Body of pancreas (tissue), 4 donors: ENCODE measurements around the gene ERI3. TPM values are rescaled to one million over a fixed set of nuclear protein-coding genes. Genes with fewer than 3 reads are reported as not detected.
A peak's percentile ranks its signal among the peaks of the same experiment; 100 is the strongest.

Experiments used
- ATAC-seq: fragments of 150-250 bp; one replicate; pipeline ENCODE4 v1.9.1; 2016
- DNase-seq, 4 donors: peaks; one replicate each; pipeline ENCODE4 v3.0.0-alpha.2; 2019
- H3K27ac ChIP-seq, 4 donors: fragments of 200-600 bp; sonication (generic); 1 replicate in 3 of 4; 2 replicates in 1 of 4; pipeline versions ENCODE4 v1.5.1 to v1.6.1; 2016 to 2019; ENCODE audit warnings: mild to moderate bottlenecking in 1 of 4, mixed read lengths in 1 of 4, moderate library complexity in 1 of 4
- H3K27me3 ChIP-seq, 2 donors: fragments of 200-600 bp; sonication (generic); one replicate each; pipeline ENCODE4 v1.6.0; 2016; ENCODE audit warnings: mild to moderate bottlenecking in 1 of 2
- H3K36me3 ChIP-seq, 2 donors: fragments of 200-600 bp; sonication (generic); replicated peaks in 1 of 2; 2 replicates each; pipeline ENCODE4 v1.5.1; 2016; ENCODE audit warnings: low read depth in 2 of 2; ENCODE audit not compliant: insufficient read depth in 1 of 2
- H3K4me1 ChIP-seq: fragments of 200-600 bp; sonication (generic); one replicate; pipeline ENCODE4 v1.6.0; 2016
- H3K4me3 ChIP-seq, 2 donors: fragments of 200-600 bp; sonication (generic); 1 replicate in 1 of 2; 2 replicates in 1 of 2; pipeline ENCODE4 v1.5.1; 2016 to 2019
- H3K9me3 ChIP-seq, 3 donors: fragments of 200-600 bp; sonication (generic); 1 replicate in 2 of 3; 2 replicates in 1 of 3; pipeline ENCODE4 v1.5.1; 2016
- POLR2A ChIP-seq, 3 donors: fragments of 450-650 bp; IDR thresholded peaks; one replicate each; pipeline ENCODE4 v1.6.1; 2016; ENCODE audit warnings: antibody characterized with exemption in 3 of 3, mild to moderate bottlenecking in 2 of 3
- WGBS, 2 donors: methylation state at CpG; one replicate each; pipeline ENCODE4 v1.1.5; 2017; 5-methylcytosine and 5-hydroxymethylcytosine counted together
- intact Hi-C: fragments of 100-400 bp; cut with DNase I; formaldehyde crosslinking; loops from one replicate; pipeline ENCODE4 v1.15.1; 2023
- total RNA-seq, 2 donors: library from RNA; depleted of rRNA; stranded (reverse); fragments of >200 nt; gene quantifications; one replicate each; pipeline ENCODE4 v1.1.0, GENCODE V29; 2016
- TF ChIP-seq, protein P1 (sequence below), 7 experiments: fragments of 450-650 bp in 4 of 7; fragments of 200-600 bp in 3 of 7; sonication (generic) in 3 of 7; IDR thresholded peaks; one replicate each; pipeline ENCODE4 v1.5.1; 2016 to 2019; ENCODE audit warnings: antibody characterized with exemption in 7 of 7

The ERI3 gene
- total RNA-seq, 2 donors from 2014 or later: 17.4 to 59.7 TPM

DNA sequence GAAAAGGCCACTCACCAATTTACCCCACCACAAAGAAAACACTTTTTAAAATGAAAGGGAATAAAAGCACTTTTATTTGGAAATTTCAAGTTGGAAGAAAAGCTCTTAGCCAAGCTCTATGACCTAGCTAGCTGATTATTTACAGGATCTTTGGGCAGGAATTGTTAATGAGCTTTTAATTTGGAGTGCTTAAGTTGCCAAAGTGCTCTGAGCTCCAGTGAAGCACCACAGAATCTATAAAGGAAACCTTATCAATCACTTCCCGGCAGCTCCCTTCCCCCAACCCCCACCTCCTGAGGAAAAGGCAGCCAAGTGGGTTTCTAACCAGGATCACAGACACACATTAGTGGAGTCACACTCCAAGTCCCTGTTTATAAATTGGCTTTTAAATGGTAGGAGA lies 1.5 kb downstream of the ERI3 start:
- peak overlapping the region in 2 of 4 donors; percentile 29 to 82 for H3K27ac ChIP-seq
- DNase-seq (no peak), ATAC-seq (no peak)
- H3K9me3 ChIP-seq: no peaks in the 10 kb centered on the region
- no peaks in the 10 kb centered on the region for H3K36me3 ChIP-seq
- WGBS, 2 donors: 21 to 25% methylated on average over 1 of the region's 1 CpG
- no peak overlapping the region for H3K4me3 ChIP-seq
- no peak for TF ChIP-seq POLR2A (IDR thresholded peaks at IDR 0.05)
- TF ChIP-seq, protein P1, sequence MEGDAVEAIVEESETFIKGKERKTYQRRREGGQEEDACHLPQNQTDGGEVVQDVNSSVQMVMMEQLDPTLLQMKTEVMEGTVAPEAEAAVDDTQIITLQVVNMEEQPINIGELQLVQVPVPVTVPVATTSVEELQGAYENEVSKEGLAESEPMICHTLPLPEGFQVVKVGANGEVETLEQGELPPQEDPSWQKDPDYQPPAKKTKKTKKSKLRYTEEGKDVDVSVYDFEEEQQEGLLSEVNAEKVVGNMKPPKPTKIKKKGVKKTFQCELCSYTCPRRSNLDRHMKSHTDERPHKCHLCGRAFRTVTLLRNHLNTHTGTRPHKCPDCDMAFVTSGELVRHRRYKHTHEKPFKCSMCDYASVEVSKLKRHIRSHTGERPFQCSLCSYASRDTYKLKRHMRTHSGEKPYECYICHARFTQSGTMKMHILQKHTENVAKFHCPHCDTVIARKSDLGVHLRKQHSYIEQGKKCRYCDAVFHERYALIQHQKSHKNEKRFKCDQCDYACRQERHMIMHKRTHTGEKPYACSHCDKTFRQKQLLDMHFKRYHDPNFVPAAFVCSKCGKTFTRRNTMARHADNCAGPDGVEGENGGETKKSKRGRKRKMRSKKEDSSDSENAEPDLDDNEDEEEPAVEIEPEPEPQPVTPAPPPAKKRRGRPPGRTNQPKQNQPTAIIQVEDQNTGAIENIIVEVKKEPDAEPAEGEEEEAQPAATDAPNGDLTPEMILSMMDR (IDR thresholded peaks at IDR 0.05): no peak
- no peaks in the 10 kb centered on the region for H3K27me3 ChIP-seq
- intact Hi-C loops: no loop called here
- H3K4me1 ChIP-seq: peaks cover 27% of the 10 kb centered on the region

DNA sequence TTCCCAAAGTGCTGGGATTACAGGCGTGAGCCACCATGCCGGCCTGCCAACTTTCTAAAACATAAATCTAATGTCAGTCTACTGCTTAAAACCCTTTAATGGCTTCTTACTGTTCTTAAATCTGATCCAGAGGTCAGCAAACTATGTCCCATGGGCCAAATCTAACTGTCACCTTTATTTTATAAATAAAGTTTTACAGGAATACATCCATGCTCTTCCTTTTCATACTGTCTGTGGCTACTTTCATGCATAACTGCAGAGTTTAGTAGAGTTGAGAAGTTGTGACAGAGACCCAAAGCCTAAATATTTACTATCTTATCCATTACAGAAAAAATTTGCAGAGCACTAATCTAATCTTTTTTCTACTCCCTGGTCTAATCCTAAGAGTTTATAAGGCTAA lies 3.8 kb downstream of the ERI3 start:
- 89 to 97% methylated on average over 2 of the region's 2 CpGs for WGBS, 2 donors
- Histone ChIP-seq H3K4me3 (no peak overlapping the region), H3K4me1 (peaks cover 29% of the 10 kb centered on the region), H3K27me3 (no peaks in the 10 kb centered on the region), H3K36me3 (no peaks in the 10 kb centered on the region), H3K27ac (no peak overlapping the region), H3K9me3 (no peaks in the 10 kb centered on the region)
- no peak for DNase-seq
- no peak for ATAC-seq
- TF ChIP-seq, protein P1 (IDR thresholded peaks at IDR 0.05): no peak
- no peak for TF ChIP-seq POLR2A (IDR thresholded peaks at IDR 0.05)
- intact Hi-C loops: no loop called here

DNA sequence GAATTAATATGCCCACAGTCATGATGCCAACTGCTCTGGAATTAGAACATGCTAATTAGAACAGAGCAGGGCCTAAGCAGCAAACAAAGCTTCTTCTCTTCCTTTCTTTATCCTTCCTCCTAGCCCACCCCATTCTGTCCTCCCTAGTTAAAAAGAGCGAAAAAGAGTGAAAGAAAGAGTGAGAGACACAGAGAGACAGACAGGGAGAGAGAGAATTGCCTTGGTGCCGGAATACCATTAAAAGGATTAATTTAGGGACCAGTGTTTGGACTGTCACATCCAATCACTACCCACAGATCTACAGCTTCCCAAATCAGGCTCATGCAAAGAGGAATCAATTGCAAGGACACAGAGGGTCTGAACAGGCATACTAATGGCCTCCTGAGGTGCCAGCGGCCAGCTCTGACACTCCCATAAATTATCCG lies 7.0 kb downstream of the ERI3 start:
- ATAC-seq: no peak
- H3K4me3 ChIP-seq: no peak overlapping the region

DNA sequence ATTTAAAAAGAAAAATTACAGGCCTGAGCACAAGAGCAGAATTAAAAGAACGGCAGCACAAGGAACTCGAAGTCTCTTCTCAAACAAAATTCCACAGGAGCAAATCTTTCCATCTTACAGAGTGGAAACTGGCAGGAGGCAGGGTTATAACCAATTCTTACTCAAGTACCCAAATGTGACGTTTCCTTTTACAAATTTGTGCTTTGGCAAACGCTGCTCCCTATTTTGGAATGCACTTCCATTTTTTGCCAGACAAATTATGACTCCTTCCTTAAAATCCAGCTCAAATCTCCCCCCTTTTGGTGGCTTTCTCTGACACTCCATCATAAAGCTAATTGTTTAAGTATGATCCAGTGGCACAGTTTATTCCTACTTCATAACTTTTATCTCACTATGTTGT lies 7.8 kb downstream of the ERI3 start:
- ATAC-seq (no peak), DNase-seq (no peak)
- 66% methylated on average over 4 of the region's 4 CpGs for WGBS, 2 donors
- no peak for TF ChIP-seq POLR2A (IDR thresholded peaks at IDR 0.05)
- TF ChIP-seq, protein P1 (IDR thresholded peaks at IDR 0.05): no peak
- no peaks in the 10 kb centered on the region for H3K27me3 ChIP-seq
- H3K4me3 ChIP-seq: no peak overlapping the region
- peaks cover 14% of the 10 kb centered on the region for H3K4me1 ChIP-seq
- no peaks in the 10 kb centered on the region for H3K9me3 ChIP-seq
- H3K36me3 ChIP-seq: no peaks in the 10 kb centered on the region
- H3K27ac ChIP-seq: no peak overlapping the region
- intact Hi-C loops: no loop called here

More for the DNA sequence above, 7.0 kb downstream of the ERI3 start:
- TF ChIP-seq, protein P1 (IDR thresholded peaks at IDR 0.05): no peak
- TF ChIP-seq POLR2A (IDR thresholded peaks at IDR 0.05): no peak
- peaks cover 20% of the 10 kb centered on the region for H3K4me1 ChIP-seq
- H3K27me3 ChIP-seq: no peaks in the 10 kb centered on the region
- no peaks in the 10 kb centered on the region for H3K9me3 ChIP-seq
- 91 to 94% methylated on average over 4 of the region's 4 CpGs for WGBS, 2 donors
- intact Hi-C loops: no loop called here
- no peak for DNase-seq
- H3K36me3 ChIP-seq: no peaks in the 10 kb centered on the region
- H3K27ac ChIP-seq: no peak overlapping the region

DNA sequence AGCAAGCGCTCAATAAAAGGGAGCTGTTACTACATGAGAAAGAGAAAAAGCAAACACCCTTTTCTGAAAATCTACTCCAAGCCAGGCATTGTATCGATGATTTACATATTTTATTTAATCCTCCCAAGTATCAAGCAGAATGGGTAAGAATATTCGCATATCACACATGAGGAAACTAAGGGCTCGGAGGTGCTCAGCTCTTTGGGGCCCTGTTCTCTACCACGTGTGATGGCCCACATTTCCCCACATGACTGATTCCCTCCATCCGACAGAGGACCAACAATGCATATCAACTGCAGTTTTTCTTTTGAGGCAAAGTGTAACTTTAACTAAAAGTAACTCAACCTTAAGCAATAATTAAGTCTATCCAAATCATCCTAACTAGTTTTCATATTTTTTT lies 8.2 kb downstream of the ERI3 start:
- no peak for ATAC-seq
- Histone ChIP-seq H3K9me3 (no peaks in the 10 kb centered on the region), H3K4me3 (no peak overlapping the region), H3K4me1 (peaks cover 14% of the 10 kb centered on the region), H3K27ac (no peak overlapping the region), H3K36me3 (no peaks in the 10 kb centered on the region), H3K27me3 (no peaks in the 10 kb centered on the region)
- TF ChIP-seq, protein P1 (IDR thresholded peaks at IDR 0.05): no peak
- TF ChIP-seq POLR2A (IDR thresholded peaks at IDR 0.05): no peak
- no peak for DNase-seq
- intact Hi-C loops: no loop called here
- 89 to 91% methylated on average over 6 of the region's 6 CpGs for WGBS, 2 donors
